ENCODE data around the gene STK24.

STK24 gene

DNA sequence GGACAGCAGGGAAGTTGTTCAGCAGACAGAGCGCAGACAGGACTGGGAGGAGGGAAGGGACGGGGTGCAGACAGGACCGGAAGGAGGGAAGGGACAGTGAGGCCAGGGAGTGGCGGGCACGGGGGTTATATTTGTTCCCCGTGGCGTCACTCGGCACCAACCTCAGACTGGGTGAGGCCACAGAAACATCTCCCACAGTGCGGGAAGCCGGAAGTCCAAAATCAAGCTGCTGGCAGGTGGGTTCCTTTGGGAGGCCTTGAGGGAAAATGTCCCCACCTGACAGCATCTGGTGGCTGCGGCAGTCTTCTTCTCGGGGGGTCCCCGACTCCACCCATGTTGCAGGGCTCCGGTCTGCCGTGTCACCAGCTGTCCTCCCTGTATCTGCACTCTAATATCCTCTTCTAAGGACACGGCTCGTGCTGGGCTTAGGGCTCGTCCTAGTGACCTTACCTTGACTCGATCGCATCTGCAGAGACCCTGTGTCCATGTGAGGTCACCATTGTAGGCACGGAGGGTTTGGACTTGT is 133.0 kb downstream of the STK24 start:
- TF ChIP-seq CREB1 (IDR thresholded peaks at IDR 0.05; ENCODE audit: low read depth) (no peak), FOXM1 (IDR thresholded peaks at IDR 0.05; ENCODE audit: borderline replicate concordance, low read depth) (no peak), ZBTB7A (IDR thresholded peaks at IDR 0.05; ENCODE audit: low read depth) (no peak)

DNA sequence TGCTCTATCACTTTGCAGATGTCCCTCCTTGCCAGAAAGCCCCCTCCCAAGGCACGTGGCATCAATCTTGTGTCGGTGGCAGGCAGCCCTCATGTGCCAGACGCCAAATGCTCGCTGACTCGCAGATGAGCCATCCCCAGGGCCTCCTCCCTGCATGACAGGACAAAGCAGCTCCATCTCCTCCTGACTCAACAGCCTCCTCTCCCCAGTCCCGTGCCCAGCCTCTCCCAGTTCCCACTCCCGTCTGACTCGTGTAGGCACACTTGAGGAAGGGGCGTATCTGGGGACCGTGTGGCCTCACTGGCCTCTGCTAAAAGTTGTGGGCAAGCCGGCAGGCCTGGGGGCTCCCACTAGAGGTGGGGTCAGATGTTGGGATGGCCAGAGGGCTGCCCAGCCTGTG is 133.6 kb downstream of the STK24 start:
- TF ChIP-seq EP300 (IDR thresholded peaks at IDR 0.05; ENCODE audit: borderline replicate concordance) (no peak), NFIC (IDR thresholded peaks at IDR 0.05) (no peak), TCF12 (IDR thresholded peaks at IDR 0.05; ENCODE audit: low read depth) (no peak), EGR1 (IDR thresholded peaks at IDR 0.05) (no peak), RAD21 (IDR thresholded peaks at IDR 0.05; ENCODE audit: low read depth) (no peak), CEBPB (IDR thresholded peaks at IDR 0.05) (no peak), ZBTB7A (IDR thresholded peaks at IDR 0.05; ENCODE audit: low read depth) (no peak), FOXM1 (IDR thresholded peaks at IDR 0.05; ENCODE audit: borderline replicate concordance, low read depth) (no peak), YY1 (IDR thresholded peaks at IDR 0.05; ENCODE audit: low read depth) (no peak), TEAD4 (IDR thresholded peaks at IDR 0.05) (no peak), CREB1 (IDR thresholded peaks at IDR 0.05; ENCODE audit: low read depth) (no peak)
- TF ChIP-seq, protein P1, sequence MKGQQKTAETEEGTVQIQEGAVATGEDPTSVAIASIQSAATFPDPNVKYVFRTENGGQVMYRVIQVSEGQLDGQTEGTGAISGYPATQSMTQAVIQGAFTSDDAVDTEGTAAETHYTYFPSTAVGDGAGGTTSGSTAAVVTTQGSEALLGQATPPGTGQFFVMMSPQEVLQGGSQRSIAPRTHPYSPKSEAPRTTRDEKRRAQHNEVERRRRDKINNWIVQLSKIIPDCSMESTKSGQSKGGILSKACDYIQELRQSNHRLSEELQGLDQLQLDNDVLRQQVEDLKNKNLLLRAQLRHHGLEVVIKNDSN (IDR thresholded peaks at IDR 0.05), result no peak
- TF ChIP-seq, protein P2, sequence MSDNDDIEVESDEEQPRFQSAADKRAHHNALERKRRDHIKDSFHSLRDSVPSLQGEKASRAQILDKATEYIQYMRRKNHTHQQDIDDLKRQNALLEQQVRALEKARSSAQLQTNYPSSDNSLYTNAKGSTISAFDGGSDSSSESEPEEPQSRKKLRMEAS (IDR thresholded peaks at IDR 0.05), result no peak
- TF ChIP-seq, protein P3, sequence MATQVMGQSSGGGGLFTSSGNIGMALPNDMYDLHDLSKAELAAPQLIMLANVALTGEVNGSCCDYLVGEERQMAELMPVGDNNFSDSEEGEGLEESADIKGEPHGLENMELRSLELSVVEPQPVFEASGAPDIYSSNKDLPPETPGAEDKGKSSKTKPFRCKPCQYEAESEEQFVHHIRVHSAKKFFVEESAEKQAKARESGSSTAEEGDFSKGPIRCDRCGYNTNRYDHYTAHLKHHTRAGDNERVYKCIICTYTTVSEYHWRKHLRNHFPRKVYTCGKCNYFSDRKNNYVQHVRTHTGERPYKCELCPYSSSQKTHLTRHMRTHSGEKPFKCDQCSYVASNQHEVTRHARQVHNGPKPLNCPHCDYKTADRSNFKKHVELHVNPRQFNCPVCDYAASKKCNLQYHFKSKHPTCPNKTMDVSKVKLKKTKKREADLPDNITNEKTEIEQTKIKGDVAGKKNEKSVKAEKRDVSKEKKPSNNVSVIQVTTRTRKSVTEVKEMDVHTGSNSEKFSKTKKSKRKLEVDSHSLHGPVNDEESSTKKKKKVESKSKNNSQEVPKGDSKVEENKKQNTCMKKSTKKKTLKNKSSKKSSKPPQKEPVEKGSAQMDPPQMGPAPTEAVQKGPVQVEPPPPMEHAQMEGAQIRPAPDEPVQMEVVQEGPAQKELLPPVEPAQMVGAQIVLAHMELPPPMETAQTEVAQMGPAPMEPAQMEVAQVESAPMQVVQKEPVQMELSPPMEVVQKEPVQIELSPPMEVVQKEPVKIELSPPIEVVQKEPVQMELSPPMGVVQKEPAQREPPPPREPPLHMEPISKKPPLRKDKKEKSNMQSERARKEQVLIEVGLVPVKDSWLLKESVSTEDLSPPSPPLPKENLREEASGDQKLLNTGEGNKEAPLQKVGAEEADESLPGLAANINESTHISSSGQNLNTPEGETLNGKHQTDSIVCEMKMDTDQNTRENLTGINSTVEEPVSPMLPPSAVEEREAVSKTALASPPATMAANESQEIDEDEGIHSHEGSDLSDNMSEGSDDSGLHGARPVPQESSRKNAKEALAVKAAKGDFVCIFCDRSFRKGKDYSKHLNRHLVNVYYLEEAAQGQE (IDR thresholded peaks at IDR 0.05; ENCODE audit: low read depth), result no peak

DNA sequence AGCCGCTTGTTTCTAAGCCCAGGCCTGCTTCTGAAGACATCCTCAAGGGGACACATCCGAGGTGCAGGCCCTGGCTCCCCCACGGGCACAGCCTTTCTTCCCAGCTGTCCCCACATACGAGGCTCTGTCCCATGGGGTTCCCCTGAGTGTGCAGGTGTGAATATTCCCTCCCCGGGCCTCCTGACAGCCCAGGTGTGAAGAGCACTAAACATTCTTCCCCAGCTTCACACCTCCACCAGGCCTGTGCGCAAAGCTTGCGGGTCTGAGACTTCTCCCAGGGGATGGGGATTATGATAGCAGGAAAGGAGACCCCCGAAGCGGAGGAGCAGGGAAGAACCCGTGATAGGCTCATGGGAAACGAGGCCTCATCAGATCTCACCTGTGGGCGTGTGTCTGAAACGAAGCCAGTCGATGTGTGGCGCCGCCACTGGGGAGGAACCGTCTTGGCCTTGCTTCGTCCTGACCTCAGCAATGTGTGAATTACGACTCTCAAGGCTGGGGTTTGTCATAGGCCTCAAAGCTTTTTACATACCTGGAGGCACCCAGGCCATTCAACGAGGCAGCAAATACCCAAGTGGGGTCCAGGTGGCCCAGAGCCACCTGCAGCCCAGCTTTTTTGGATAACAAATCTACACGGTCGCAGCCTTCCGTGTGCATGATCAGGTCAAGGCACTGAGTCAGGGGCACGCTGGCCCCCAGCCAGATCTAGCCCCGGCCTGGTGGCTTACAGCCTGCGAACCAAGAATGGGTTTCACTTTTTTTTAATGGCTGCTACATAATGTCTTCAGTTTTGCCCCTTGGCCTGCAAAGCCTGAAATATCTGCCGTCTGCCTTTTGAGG is 134.3 kb downstream of the STK24 start:
- TF ChIP-seq, protein P2 (IDR thresholded peaks at IDR 0.05), result no peak
- TF ChIP-seq ZBTB7A (IDR thresholded peaks at IDR 0.05; ENCODE audit: low read depth), result no peak

DNA sequence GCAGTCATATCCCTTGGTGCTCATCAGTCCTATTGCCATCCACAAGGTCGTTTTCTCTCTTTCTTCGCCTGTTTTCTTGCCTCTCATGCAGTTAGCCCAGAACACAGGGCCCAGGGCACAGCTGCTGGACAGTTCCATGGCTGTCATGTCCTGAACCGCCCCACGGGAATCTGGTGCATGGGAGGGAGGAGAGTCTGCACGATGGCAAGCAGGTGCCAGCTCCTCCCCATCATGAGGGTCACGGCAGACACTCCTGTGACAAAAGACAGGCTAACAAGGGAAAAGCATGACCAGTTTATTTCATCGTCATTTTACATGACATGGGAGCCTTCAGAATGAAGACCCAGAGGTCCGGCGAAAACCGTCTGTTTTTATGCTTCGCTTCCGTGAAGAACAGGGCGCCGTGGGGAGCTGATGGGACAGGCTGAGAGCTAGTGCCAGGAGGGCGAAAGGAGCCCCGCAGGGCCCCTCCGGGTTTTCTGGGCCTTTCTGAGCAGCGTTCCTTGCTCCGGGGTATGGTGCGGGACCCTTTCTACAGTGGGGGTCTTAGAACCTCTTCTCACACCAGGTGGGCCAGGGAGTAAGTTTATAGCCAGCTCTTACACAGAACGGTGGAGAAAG is 135.7 kb downstream of the STK24 start:
- TF ChIP-seq NFIC (IDR thresholded peaks at IDR 0.05) (no peak), CEBPB (IDR thresholded peaks at IDR 0.05) (no peak), EP300 (IDR thresholded peaks at IDR 0.05; ENCODE audit: borderline replicate concordance) (no peak)
- TF ChIP-seq, protein P3 (IDR thresholded peaks at IDR 0.05; ENCODE audit: low read depth), result peak; percentile 68

DNA sequence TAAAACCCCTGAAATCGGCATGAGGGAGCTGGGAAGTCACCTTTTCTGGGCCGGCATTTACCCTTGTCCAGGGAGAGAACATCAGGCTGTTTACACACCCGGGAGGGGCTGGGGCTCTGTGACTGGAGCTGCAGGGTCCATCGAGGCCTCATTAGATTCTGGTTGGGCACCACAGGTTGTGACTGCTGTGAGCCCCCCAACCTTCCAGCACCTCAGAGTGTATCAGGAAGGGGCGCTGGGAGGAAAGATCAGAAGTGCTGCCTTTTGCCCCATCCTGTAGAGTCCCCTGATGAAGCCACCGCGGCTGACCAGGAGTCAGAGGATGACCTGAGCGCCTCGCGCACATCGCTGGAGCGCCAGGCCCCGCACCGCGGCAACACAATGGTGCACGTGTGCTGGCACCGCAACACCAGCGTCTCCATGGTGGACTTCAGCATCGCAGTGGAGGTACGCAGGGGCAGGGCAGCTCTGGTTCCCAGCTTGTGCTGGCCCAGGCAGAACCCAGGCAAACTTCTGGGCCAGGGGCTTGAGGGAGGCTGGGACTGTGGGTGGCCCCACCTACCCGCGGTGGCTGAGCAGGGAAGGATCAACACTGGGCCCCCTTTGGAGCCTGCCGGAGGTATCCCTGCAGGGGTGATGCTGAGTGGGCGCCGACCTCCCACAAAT is 136.4 kb downstream of the STK24 start:
- TF ChIP-seq FOXM1 (IDR thresholded peaks at IDR 0.05; ENCODE audit: borderline replicate concordance, low read depth) (no peak), YY1 (IDR thresholded peaks at IDR 0.05; ENCODE audit: low read depth) (no peak), TCF12 (IDR thresholded peaks at IDR 0.05; ENCODE audit: low read depth) (no peak), TAF1 (IDR thresholded peaks at IDR 0.05; ENCODE audit: low read depth) (no peak), CEBPB (IDR thresholded peaks at IDR 0.05) (no peak), TEAD4 (IDR thresholded peaks at IDR 0.05) (no peak), NFIC (IDR thresholded peaks at IDR 0.05) (no peak), EGR1 (IDR thresholded peaks at IDR 0.05) (no peak), CREB1 (IDR thresholded peaks at IDR 0.05; ENCODE audit: low read depth) (no peak), RAD21 (IDR thresholded peaks at IDR 0.05; ENCODE audit: low read depth) (no peak), EP300 (IDR thresholded peaks at IDR 0.05; ENCODE audit: borderline replicate concordance) (no peak)
- TF ChIP-seq, protein P3 (IDR thresholded peaks at IDR 0.05; ENCODE audit: low read depth), result no peak
- TF ChIP-seq, protein P1 (IDR thresholded peaks at IDR 0.05), result no peak
- TF ChIP-seq, protein P2 (IDR thresholded peaks at IDR 0.05), result no peak
